ENCODE results near the gene RSU1.

DNA sequence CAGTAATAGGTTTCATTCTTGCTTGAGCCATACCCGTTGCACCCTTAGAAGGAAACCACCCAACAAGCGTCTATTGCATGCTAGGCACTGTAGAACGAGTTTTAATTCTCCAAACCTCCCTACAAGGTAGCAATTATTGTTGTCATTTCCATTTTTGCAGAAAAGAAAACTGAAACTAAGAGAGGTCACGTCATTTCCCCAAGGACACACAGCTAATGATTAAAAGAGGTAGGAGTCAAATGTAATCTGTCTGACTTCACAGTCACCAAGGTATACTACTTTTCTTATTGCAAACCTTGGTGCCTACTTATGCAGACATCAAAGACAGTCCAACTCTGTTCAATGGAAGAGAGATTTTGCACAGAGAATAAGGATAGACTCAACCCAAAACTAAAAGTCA lies 246.5 kb downstream of the RSU1 start:
- TF ChIP-seq, protein P1, sequence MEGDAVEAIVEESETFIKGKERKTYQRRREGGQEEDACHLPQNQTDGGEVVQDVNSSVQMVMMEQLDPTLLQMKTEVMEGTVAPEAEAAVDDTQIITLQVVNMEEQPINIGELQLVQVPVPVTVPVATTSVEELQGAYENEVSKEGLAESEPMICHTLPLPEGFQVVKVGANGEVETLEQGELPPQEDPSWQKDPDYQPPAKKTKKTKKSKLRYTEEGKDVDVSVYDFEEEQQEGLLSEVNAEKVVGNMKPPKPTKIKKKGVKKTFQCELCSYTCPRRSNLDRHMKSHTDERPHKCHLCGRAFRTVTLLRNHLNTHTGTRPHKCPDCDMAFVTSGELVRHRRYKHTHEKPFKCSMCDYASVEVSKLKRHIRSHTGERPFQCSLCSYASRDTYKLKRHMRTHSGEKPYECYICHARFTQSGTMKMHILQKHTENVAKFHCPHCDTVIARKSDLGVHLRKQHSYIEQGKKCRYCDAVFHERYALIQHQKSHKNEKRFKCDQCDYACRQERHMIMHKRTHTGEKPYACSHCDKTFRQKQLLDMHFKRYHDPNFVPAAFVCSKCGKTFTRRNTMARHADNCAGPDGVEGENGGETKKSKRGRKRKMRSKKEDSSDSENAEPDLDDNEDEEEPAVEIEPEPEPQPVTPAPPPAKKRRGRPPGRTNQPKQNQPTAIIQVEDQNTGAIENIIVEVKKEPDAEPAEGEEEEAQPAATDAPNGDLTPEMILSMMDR (IDR thresholded peaks at IDR 0.05; ENCODE audit: borderline replicate concordance, extremely low read depth, low read length, poor library complexity, severe bottlenecking), result no peak
- no peak for TF ChIP-seq EZH2 (IDR thresholded peaks at IDR 0.05; ENCODE audit: borderline replicate concordance, low read depth, low read length, severe bottlenecking)
